WTC11 (cell line): Measurements from ENCODE around the gene EHD1. TPM values are rescaled to one million over a fixed set of nuclear protein-coding genes. Genes with fewer than 3 reads are reported as not detected.

Experiments
- ATAC-seq: fragments of 200-7000 bp; cut with Tn5 transposase; 2 replicates; pipeline ENCODE4 v1.10.0; 2021; ENCODE audit warnings: mild to moderate bottlenecking, moderate library complexity
- CTCF ChIA-PET: fragments of 300-600 bp; sonication (Branson Sonifier 250); formaldehyde crosslinking; loops from one replicate; lab custom pipeline; 2021; ENCODE audit warnings: antibody characterized with exemption; lab: Charles Lee
- POLR2A ChIA-PET: fragments of 350-600 bp; sonication (Branson Sonifier 250); formaldehyde crosslinking; loops from one replicate; lab custom pipeline; 2021; ENCODE audit warnings: antibody characterized with exemption; lab: Charles Lee
- DNase-seq: peaks from one replicate; pipeline ENCODE4 v3.0.0; 2021; ENCODE audit warnings: low spot score
- H3K27ac Mint-ChIP-seq: 2 replicates; pipeline ENCODE4 v1.8.0; 2021; ENCODE audit warnings: mixed read lengths
- H3K27me3 Mint-ChIP-seq: 2 replicates; pipeline ENCODE4 v1.8.0; 2021; ENCODE audit warnings: low read depth, mild to moderate bottlenecking, moderate library complexity, mixed read lengths
- H3K36me3 Mint-ChIP-seq: 2 replicates; pipeline ENCODE4 v1.8.0; 2021; ENCODE audit warnings: mixed read lengths
- H3K4me1 Mint-ChIP-seq: 2 replicates; pipeline ENCODE4 v1.8.0; 2022; ENCODE audit warnings: mixed read lengths
- H3K4me3 Mint-ChIP-seq: 2 replicates; pipeline ENCODE4 v1.8.0; 2021; ENCODE audit warnings: mild to moderate bottlenecking, moderate library complexity, mixed read lengths
- H3K9me3 Mint-ChIP-seq: 2 replicates; pipeline ENCODE4 v1.8.0; 2021; ENCODE audit warnings: mixed read lengths
- AFF4 ChIP-seq: sonication (generic); formaldehyde crosslinking; IDR thresholded peaks from 2 replicates; pipeline ENCODE4 v1.8.1; 2023; ENCODE audit warnings: mild to moderate bottlenecking, missing genetic modification reagents, borderline replicate concordance
- ELF4 ChIP-seq: sonication (generic); formaldehyde crosslinking; IDR thresholded peaks from 2 replicates; pipeline ENCODE4 v1.8.1; 2022; ENCODE audit warnings: low read depth, mild to moderate bottlenecking, moderate library complexity, missing genetic modification reagents
- FOXJ3 ChIP-seq: sonication (generic); formaldehyde crosslinking; IDR thresholded peaks from 2 replicates; pipeline ENCODE4 v1.9.0; 2021; ENCODE audit warnings: missing genetic modification reagents, mild to moderate bottlenecking, borderline replicate concordance
- IRF1 ChIP-seq: sonication (generic); formaldehyde crosslinking; IDR thresholded peaks from 2 replicates; pipeline ENCODE4 v1.8.0; 2023; ENCODE audit warnings: missing genetic modification reagents
- IRF2 ChIP-seq: sonication (generic); formaldehyde crosslinking; IDR thresholded peaks from 2 replicates; pipeline ENCODE4 v1.8.0; 2022; ENCODE audit warnings: low read depth, missing genetic modification reagents, borderline replicate concordance
- MXD4 ChIP-seq: fragments of 250-450 bp; sonication (Bioruptor Pico); IDR thresholded peaks from 2 replicates; pipeline ENCODE4 v1.8.0; 2021; ENCODE audit warnings: mild to moderate bottlenecking, moderate library complexity, borderline replicate concordance
- MYBL2 ChIP-seq: sonication (generic); formaldehyde crosslinking; IDR thresholded peaks from 2 replicates; pipeline ENCODE4 v1.8.1; 2023; ENCODE audit warnings: mild to moderate bottlenecking, moderate library complexity, missing genetic modification reagents
- NR1H2 ChIP-seq: sonication (generic); formaldehyde crosslinking; IDR thresholded peaks from 2 replicates; pipeline ENCODE4 v1.9.0; 2021; ENCODE audit warnings: mild to moderate bottlenecking, moderate library complexity, missing genetic modification reagents
- NR3C1 ChIP-seq: sonication (generic); formaldehyde crosslinking; conservative IDR thresholded peaks from 2 replicates; pipeline ENCODE4 v1.8.1; 2023; ENCODE audit warnings: low read depth, mild to moderate bottlenecking, missing genetic modification reagents
- PRDM15 ChIP-seq: sonication (generic); formaldehyde crosslinking; IDR thresholded peaks from 2 replicates; pipeline ENCODE4 v1.8.0; 2022; ENCODE audit warnings: missing genetic modification reagents
- RELA ChIP-seq: sonication (generic); formaldehyde crosslinking; IDR thresholded peaks from 2 replicates; pipeline ENCODE4 v1.8.1; 2022; ENCODE audit warnings: missing genetic modification reagents, mild to moderate bottlenecking, borderline replicate concordance
- SOX15 ChIP-seq: fragments of 250-450 bp; sonication (Bioruptor Pico); IDR thresholded peaks from 2 replicates; pipeline ENCODE4 v1.9.0; 2021; ENCODE audit warnings: mild to moderate bottlenecking
- TEAD1 ChIP-seq: sonication (generic); formaldehyde crosslinking; IDR thresholded peaks from 2 replicates; pipeline ENCODE4 v1.8.0; 2022; ENCODE audit warnings: mild to moderate bottlenecking, missing genetic modification reagents
- TEAD4 ChIP-seq: sonication (generic); formaldehyde crosslinking; IDR thresholded peaks from 2 replicates; pipeline ENCODE4 v1.8.0; 2022; ENCODE audit warnings: mild to moderate bottlenecking, missing genetic modification reagents
- ZNF138 ChIP-seq: sonication (generic); formaldehyde crosslinking; conservative IDR thresholded peaks from 2 replicates; pipeline ENCODE4 v1.8.1; 2022; ENCODE audit warnings: mild to moderate bottlenecking, moderate library complexity, missing genetic modification reagents
- ZNF263 ChIP-seq: sonication (generic); formaldehyde crosslinking; IDR thresholded peaks from 2 replicates; pipeline ENCODE4 v1.8.1; 2022; ENCODE audit warnings: low read depth, mild to moderate bottlenecking, moderate library complexity, missing genetic modification reagents
- ZNF317 ChIP-seq: sonication (generic); formaldehyde crosslinking; IDR thresholded peaks from 2 replicates; pipeline ENCODE4 v1.8.1; 2023; ENCODE audit warnings: low read depth, mild to moderate bottlenecking, moderate library complexity, missing genetic modification reagents, borderline replicate concordance
- ZNF512 ChIP-seq: sonication (generic); formaldehyde crosslinking; IDR thresholded peaks from 2 replicates; pipeline ENCODE4 v1.8.1; 2022; ENCODE audit warnings: missing genetic modification reagents, borderline replicate concordance
- total RNA-seq: library from RNA; stranded (reverse); gene quantifications from 3 replicates; pipeline ENCODE4 v1.2.3, GENCODE V29; 2021
- TF ChIP-seq, protein P1 (sequence below): sonication (generic); formaldehyde crosslinking; IDR thresholded peaks from 2 replicates; pipeline ENCODE4 v1.8.1; 2023; ENCODE audit warnings: mild to moderate bottlenecking, missing genetic modification reagents
- TF ChIP-seq, protein P2 (sequence below): fragments of 250-450 bp; sonication (Bioruptor Pico); conservative IDR thresholded peaks from 2 replicates; pipeline ENCODE4 v1.9.0; 2021; ENCODE audit warnings: mild to moderate bottlenecking
- TF ChIP-seq, protein P3 (sequence below): sonication (generic); formaldehyde crosslinking; IDR thresholded peaks from 2 replicates; pipeline ENCODE4 v1.8.0; 2022; ENCODE audit warnings: mild to moderate bottlenecking, missing genetic modification reagents

The EHD1 gene
- total RNA-seq, 1 experiment from 2014 or later, result 38.1 TPM

DNA sequence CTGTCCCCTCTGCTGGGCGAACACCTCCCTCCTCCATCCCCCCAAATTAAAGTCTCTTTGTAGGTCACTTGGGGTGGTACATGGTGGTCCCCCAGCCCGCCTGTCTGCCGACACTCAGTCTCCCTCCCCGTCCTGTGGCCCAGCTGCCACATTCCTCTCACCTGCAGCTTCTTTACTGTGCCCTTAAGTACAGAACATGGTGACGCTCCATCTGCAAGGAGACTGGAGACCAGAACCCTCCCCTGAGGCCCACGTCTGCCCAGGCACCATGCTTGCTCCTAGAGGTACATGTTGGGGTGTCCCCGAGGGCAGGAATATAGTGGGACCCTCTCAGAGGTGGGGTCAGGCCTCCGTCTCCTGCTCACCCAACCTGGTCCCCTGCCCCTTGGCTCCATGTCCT lies 5.6 kb upstream of the EHD1 start:
- ATAC-seq, result no peak
- Mint-ChIP-seq H3K9me3 (no peaks in the 10 kb centered on the region), H3K27me3 (no peaks in the 10 kb centered on the region), H3K27ac (no peak overlapping the region), H3K36me3 (no peaks in the 10 kb centered on the region), H3K4me3 (no peak overlapping the region), H3K4me1 (peaks cover 21% of the 10 kb centered on the region)
- ChIA-PET POLR2A (no interaction called here), CTCF (interaction anchor here (22.9 kb wide), 1 partner anchor 36 kb away, joined by 372 read pairs; the partner anchor contains the start of gene CDC42BPG)
- no peak for DNase-seq
- TF ChIP-seq TEAD1 (CRISPR knock-in tag) (no peak), ELF4 (CRISPR knock-in tag) (no peak), NR3C1 (CRISPR knock-in tag) (no peak), ZNF138 (CRISPR knock-in tag) (no peak), TEAD4 (CRISPR knock-in tag) (no peak), ZNF263 (no peak), ZNF512 (no peak), IRF1 (no peak), SOX15 (CRISPR knock-in tag) (no peak)
- TF ChIP-seq, protein P1, sequence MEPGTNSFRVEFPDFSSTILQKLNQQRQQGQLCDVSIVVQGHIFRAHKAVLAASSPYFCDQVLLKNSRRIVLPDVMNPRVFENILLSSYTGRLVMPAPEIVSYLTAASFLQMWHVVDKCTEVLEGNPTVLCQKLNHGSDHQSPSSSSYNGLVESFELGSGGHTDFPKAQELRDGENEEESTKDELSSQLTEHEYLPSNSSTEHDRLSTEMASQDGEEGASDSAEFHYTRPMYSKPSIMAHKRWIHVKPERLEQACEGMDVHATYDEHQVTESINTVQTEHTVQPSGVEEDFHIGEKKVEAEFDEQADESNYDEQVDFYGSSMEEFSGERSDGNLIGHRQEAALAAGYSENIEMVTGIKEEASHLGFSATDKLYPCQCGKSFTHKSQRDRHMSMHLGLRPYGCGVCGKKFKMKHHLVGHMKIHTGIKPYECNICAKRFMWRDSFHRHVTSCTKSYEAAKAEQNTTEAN, result no peak
- TF ChIP-seq, protein P2, sequence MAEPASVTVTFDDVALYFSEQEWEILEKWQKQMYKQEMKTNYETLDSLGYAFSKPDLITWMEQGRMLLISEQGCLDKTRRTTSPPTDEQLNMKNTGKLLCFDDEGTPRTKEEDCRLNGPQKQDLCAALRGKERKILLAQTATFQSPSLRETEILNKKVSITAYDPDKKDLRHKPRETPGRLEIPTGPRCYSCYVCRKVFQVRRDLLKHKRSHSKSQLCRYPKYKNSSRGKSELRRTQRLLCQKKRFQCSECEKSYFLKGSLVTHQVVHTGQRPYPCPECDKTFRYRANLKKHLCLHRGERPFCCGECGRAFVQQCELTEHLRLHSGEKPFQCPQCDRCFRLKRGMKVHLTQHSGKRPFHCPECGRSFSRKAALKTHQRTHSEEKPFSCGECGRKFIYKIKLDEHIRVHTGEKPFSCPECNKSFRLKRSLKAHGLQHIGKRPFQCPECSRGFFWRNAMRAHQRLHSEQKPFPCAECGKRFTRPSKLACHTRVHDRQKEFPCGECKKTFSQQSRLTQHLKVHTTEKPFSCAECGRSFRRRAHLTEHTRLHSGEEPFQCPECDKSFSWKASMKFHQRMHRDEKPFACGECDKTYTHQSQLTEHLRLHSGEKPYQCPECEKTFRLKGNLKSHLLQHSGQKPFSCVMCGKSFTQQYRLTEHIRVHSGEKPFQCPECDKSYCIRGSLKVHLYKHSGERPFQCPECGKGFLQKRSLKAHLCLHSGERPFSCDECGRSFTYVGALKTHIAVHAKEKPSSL (CRISPR knock-in tag), result no peak

DNA sequence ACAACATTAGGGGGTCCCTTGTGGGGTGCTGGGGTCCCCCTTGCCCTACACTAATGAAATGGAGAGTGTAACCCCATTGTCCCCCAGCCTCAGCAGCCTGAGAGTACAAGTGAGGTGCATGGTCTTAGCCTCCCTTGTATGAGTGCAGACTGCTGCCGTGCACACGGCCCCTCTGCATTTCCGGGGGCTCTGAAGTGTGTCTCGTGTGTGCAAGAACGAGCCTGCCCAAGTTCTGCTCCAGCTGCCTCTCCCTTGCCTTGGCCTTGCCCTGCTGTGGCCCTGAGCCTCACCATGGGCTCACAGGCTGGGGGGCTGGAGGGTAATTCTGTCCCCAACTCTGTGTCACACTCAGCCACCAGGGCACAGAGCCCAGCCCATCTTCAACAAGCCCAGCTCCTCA lies 5.2 kb upstream of the EHD1 start:
- ATAC-seq, result no peak
- H3K27me3 Mint-ChIP-seq, result no peaks in the 10 kb centered on the region
- ChIA-PET POLR2A (no interaction called here), CTCF (interaction anchor here (22.9 kb wide), 1 partner anchor 36 kb away, joined by 372 read pairs; the partner anchor contains the start of gene CDC42BPG)
- peaks cover 20% of the 10 kb centered on the region for H3K4me1 Mint-ChIP-seq
- DNase-seq, result no peak
- H3K27ac Mint-ChIP-seq, result no peak overlapping the region
- H3K36me3 Mint-ChIP-seq, result no peaks in the 10 kb centered on the region
- no peaks in the 10 kb centered on the region for H3K9me3 Mint-ChIP-seq
- H3K4me3 Mint-ChIP-seq, result no peak overlapping the region
- TF ChIP-seq PRDM15 (no peak), IRF2 (CRISPR knock-in tag) (no peak), AFF4 (CRISPR knock-in tag) (no peak), MYBL2 (CRISPR knock-in tag) (no peak), FOXJ3 (no peak), ELF4 (CRISPR knock-in tag) (no peak), ZNF317 (no peak), RELA (no peak), IRF1 (no peak), MXD4 (no peak), TEAD4 (CRISPR knock-in tag) (no peak), NR1H2 (CRISPR knock-in tag) (no peak)
- TF ChIP-seq, protein P3, sequence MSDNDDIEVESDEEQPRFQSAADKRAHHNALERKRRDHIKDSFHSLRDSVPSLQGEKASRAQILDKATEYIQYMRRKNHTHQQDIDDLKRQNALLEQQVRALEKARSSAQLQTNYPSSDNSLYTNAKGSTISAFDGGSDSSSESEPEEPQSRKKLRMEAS, result no peak
